H1 (cell line): ENCODE results near the gene FHIT. TPM values are rescaled to one million over a fixed set of nuclear protein-coding genes. Genes with fewer than 3 reads are reported as not detected.

Source experiments
- BACH1 ChIP-seq: IDR thresholded peaks from 2 replicates; pipeline ENCODE4 v1.6.1; 2012; ENCODE audit warnings: low read length, improper control_type of control experiment
- CBX8 ChIP-seq: fragments of 300-800, 300-1000 bp; sonication (generic); IDR thresholded peaks from 2 replicates; pipeline ENCODE4 v1.7.1; 2016; ENCODE audit warnings: low read depth, low read length, borderline replicate concordance
- RNF2 ChIP-seq: fragments of 200-900, 300-1000 bp; sonication (generic); IDR thresholded peaks from 2 replicates; pipeline ENCODE4 v1.7.1; 2016; ENCODE audit warnings: borderline replicate concordance, low read depth, mild to moderate bottlenecking, antibody characterized with exemption, low read length; ENCODE audit not compliant: poor library complexity, severe bottlenecking; ENCODE audit errors: missing control alignments
- TAF1 ChIP-seq: IDR thresholded peaks from 2 replicates; pipeline ENCODE4 v1.6.1; 2011; ENCODE audit warnings: mild to moderate bottlenecking, low read depth, low read length
- polyA plus RNA-seq, 7 experiments: library from polyadenylated mRNA; depleted of rRNA in 3 of 7; stranded (reverse) in 5 of 7; unstranded in 2 of 7; fragments of >200 nt in 5 of 7; fragments of 200-250 nt in 2 of 7; gene quantifications; 1 replicate in 5 of 7; 2 replicates in 1 of 7; 4 replicates in 1 of 7; pipeline versions ENCODE4 v1.2.1 to v1.2.3, GENCODE V29; 2011 to 2013; ENCODE audit warnings: missing spikeins in 2 of 7, mixed read lengths in 2 of 7
- total RNA-seq: library from RNA; stranded (reverse); fragmentation: NEBNext Ultra II Directional; extraction: Animal tissue kit (Norgen Biotek cat#: 25700); gene quantifications from 2 replicates; pipeline ENCODE4 v1.2.1, GENCODE V29; 2021

Gene FHIT
- total and polyA plus RNA-seq, 2 of the 8 experiments (the other 6 are each of a cell fraction or from before 2014, with no cell fraction given): 1.2 to 3.2 TPM

DNA sequence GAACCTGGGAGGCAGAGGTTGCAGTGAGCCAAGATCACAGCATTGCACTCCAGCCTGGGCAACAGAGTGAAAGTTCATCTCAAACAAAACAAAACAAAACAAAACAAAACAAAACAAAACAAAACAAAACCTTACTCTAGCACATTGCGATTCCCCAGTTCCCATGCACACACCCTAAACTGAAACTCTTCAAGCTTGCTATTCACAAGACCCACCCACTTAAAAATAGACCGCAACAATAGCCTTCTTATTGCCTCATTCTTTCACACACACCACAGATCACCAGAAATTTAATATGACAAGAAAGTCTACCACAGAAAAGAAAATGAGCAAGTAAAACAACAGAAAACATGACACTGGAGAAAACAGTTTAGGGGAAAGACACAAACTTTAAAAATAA lies 598.4 kb downstream of the FHIT start (continued):
- TF ChIP-seq CBX8 (no peak), BACH1 (no peak), TAF1 (no peak), RNF2 (no peak)
